Caco-2 (cell line): Measurements from ENCODE around the gene ADAMTSL1. TPM values are rescaled to one million over a fixed set of nuclear protein-coding genes. Genes with fewer than 3 reads are reported as not detected.

Experiments used
- BruUV-seq: library from RNA; stranded (reverse); fragments of 400-500 nt; replicated peaks from 2 replicates; lab custom pipeline; 2021; lab: Mats Ljungman, UMichigan
- CTCF ChIA-PET: fragments of 300-600 bp; sonication (Branson Sonifier 250); formaldehyde crosslinking; loops from one replicate; lab custom pipeline; 2022; ENCODE audit warnings: antibody characterized with exemption; lab: Charles Lee
- POLR2A ChIA-PET: fragments of 300-600 bp; sonication (Branson Sonifier 250); formaldehyde crosslinking; loops from one replicate; lab custom pipeline; 2022; ENCODE audit warnings: antibody characterized with exemption; lab: Charles Lee
- DNase-seq, 2 experiments: peaks; one replicate each; pipeline versions ENCODE4 v3.0.0 to v3.0.0-alpha.2; 2020 to 2022
- H3K27me3 ChIP-seq: replicated peaks from 2 replicates; pipeline ENCODE4 v1.6.0; 2011; ENCODE audit warnings: low read length; ENCODE audit not compliant: control insufficient read depth, insufficient read depth
- H3K36me3 ChIP-seq: 2 replicates; pipeline ENCODE4 v1.5.1; 2011; ENCODE audit warnings: low read length; ENCODE audit not compliant: control insufficient read depth, insufficient read depth
- H3K4me1 ChIP-seq: fragments of 250-450 bp; sonication (Bioruptor Pico); 2 replicates; pipeline ENCODE4 v1.5.1; 2020; ENCODE audit warnings: mild to moderate bottlenecking
- H3K4me3 ChIP-seq: 2 replicates; pipeline ENCODE4 v1.5.1; 2011; ENCODE audit warnings: low read depth, mild to moderate bottlenecking, control low read depth, low read length
- H3K9me3 ChIP-seq: fragments of 250-450 bp; sonication (Bioruptor Pico); 2 replicates; pipeline ENCODE4 v1.5.1; 2020; ENCODE audit warnings: mild to moderate bottlenecking, moderate library complexity
- H3K27ac Mint-ChIP-seq: one replicate; pipeline ENCODE4 v1.8.0; 2022; ENCODE audit warnings: mixed read lengths; ENCODE audit not compliant: unreplicated experiment
- H3K27me3 Mint-ChIP-seq: one replicate; pipeline ENCODE4 v1.8.0; 2022; ENCODE audit warnings: mixed read lengths; ENCODE audit not compliant: insufficient read depth, unreplicated experiment
- H3K36me3 Mint-ChIP-seq: one replicate; pipeline ENCODE4 v1.8.0; 2022; ENCODE audit warnings: mild to moderate bottlenecking, mixed read lengths; ENCODE audit not compliant: insufficient read depth, unreplicated experiment
- H3K4me1 Mint-ChIP-seq: one replicate; pipeline ENCODE4 v1.8.0; 2022; ENCODE audit warnings: low read depth, mixed read lengths; ENCODE audit not compliant: unreplicated experiment
- H3K4me3 Mint-ChIP-seq: one replicate; pipeline ENCODE4 v1.8.0; 2022; ENCODE audit warnings: mild to moderate bottlenecking, moderate library complexity, mixed read lengths; ENCODE audit not compliant: unreplicated experiment
- H3K9me3 Mint-ChIP-seq: one replicate; pipeline ENCODE4 v1.8.0; 2022; ENCODE audit warnings: mixed read lengths; ENCODE audit not compliant: unreplicated experiment
- intact Hi-C: fragments of 100-400 bp; cut with micrococcal nuclease; formaldehyde crosslinking; loops from one replicate; pipeline ENCODE4 v1.10.0; 2022; ENCODE audit not compliant: unreplicated experiment
- total RNA-seq: library from RNA; stranded (reverse); gene quantifications from 2 replicates; pipeline ENCODE4 v1.2.3, GENCODE V29; 2022
- TF ChIP-seq, protein P1 (sequence below), 2 experiments: fragments of 200-600 bp in 1 of 2; IDR thresholded peaks; 1 replicate in 1 of 2; 2 replicates in 1 of 2; pipeline versions ENCODE4 v1.5.1 to v1.8.0; 2011 to 2022; ENCODE audit warnings: antibody characterized with exemption in 1 of 2, control low read depth in 1 of 2, inconsistent platforms in 1 of 2, low read depth in 1 of 2, low read length in 1 of 2, mild to moderate bottlenecking in 1 of 2, moderate library complexity in 1 of 2; ENCODE audit not compliant: insufficient read depth in 1 of 2, severe bottlenecking in 1 of 2, unreplicated experiment in 1 of 2

ADAMTSL1 gene
- total RNA-seq, 1 experiment from 2014 or later: not detected

GRCh38 chr9:18566121-18566520 lies 92.2 kb downstream of the ADAMTSL1 start:
- TF ChIP-seq, protein P1, sequence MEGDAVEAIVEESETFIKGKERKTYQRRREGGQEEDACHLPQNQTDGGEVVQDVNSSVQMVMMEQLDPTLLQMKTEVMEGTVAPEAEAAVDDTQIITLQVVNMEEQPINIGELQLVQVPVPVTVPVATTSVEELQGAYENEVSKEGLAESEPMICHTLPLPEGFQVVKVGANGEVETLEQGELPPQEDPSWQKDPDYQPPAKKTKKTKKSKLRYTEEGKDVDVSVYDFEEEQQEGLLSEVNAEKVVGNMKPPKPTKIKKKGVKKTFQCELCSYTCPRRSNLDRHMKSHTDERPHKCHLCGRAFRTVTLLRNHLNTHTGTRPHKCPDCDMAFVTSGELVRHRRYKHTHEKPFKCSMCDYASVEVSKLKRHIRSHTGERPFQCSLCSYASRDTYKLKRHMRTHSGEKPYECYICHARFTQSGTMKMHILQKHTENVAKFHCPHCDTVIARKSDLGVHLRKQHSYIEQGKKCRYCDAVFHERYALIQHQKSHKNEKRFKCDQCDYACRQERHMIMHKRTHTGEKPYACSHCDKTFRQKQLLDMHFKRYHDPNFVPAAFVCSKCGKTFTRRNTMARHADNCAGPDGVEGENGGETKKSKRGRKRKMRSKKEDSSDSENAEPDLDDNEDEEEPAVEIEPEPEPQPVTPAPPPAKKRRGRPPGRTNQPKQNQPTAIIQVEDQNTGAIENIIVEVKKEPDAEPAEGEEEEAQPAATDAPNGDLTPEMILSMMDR (IDR thresholded peaks at IDR 0.05; ENCODE audit: insufficient read depth in 1 of 2, low read depth in 1 of 2, low read length in 1 of 2, severe bottlenecking in 1 of 2, unreplicated experiment in 1 of 2): no peak
- intact Hi-C loops: no loop called here
- H3K4me3 ChIP-seq: no peak overlapping the region
- H3K9me3 ChIP-seq: no peaks in the 10 kb centered on the region
- ChIA-PET CTCF (no interaction called here), POLR2A (no interaction called here)
- Mint-ChIP-seq H3K27me3 (peaks cover 6% of the 10 kb centered on the region), H3K4me1 (no peaks in the 10 kb centered on the region), H3K4me3 (no peak overlapping the region), H3K9me3 (peaks cover 2% of the 10 kb centered on the region), H3K27ac (no peak overlapping the region), H3K36me3 (no peaks in the 10 kb centered on the region)
- H3K27me3 ChIP-seq: no peaks in the 10 kb centered on the region
- DNase-seq: no peak
- no TSS peak for BruUV-seq
- no peaks in the 10 kb centered on the region for H3K36me3 ChIP-seq
- no peaks in the 10 kb centered on the region for H3K4me1 ChIP-seq

- H3K27me3 ChIP-seq: no peaks in the 10 kb centered on the region
- no peak for DNase-seq
- POLR2A ChIA-PET: no interaction called here
- no peaks in the 10 kb centered on the region for H3K4me1 ChIP-seq
- intact Hi-C loops: no loop called here
- Mint-ChIP-seq H3K4me1 (no peaks in the 10 kb centered on the region), H3K4me3 (no peak overlapping the region), H3K27me3 (no peaks in the 10 kb centered on the region), H3K36me3 (no peaks in the 10 kb centered on the region), H3K27ac (no peak overlapping the region), H3K9me3 (no peaks in the 10 kb centered on the region)
- TF ChIP-seq, protein P1 (IDR thresholded peaks at IDR 0.05; ENCODE audit: insufficient read depth in 1 of 2, low read depth in 1 of 2, low read length in 1 of 2, severe bottlenecking in 1 of 2, unreplicated experiment in 1 of 2): no peak
- no peak overlapping the region for H3K4me3 ChIP-seq
- CTCF ChIA-PET: no interaction called here
- H3K36me3 ChIP-seq: no peaks in the 10 kb centered on the region
- no TSS peak for BruUV-seq
- no peaks in the 10 kb centered on the region for H3K9me3 ChIP-seq
These were observed 95.0 kb downstream of the ADAMTSL1 start for GRCh38 chr9:18568973-18569372.

GRCh38 chr9:18569941-18570630 lies 96.1 kb downstream of the ADAMTSL1 start:
- H3K4me3 Mint-ChIP-seq: no peak overlapping the region
- no peaks in the 10 kb centered on the region for H3K4me1 ChIP-seq
- H3K9me3 Mint-ChIP-seq: no peaks in the 10 kb centered on the region
- H3K4me3 ChIP-seq: no peak overlapping the region
- H3K27me3 ChIP-seq: no peaks in the 10 kb centered on the region
- H3K36me3 Mint-ChIP-seq: no peaks in the 10 kb centered on the region
- BruUV-seq: no TSS peak
- H3K27me3 Mint-ChIP-seq: no peaks in the 10 kb centered on the region
- ChIA-PET POLR2A (no interaction called here), CTCF (no interaction called here)
- no peak overlapping the region for H3K27ac Mint-ChIP-seq
- TF ChIP-seq, protein P1 (IDR thresholded peaks at IDR 0.05; ENCODE audit: insufficient read depth in 1 of 2, low read depth in 1 of 2, low read length in 1 of 2, severe bottlenecking in 1 of 2, unreplicated experiment in 1 of 2): no peak
- no peak for DNase-seq
- no peaks in the 10 kb centered on the region for H3K9me3 ChIP-seq
- no peaks in the 10 kb centered on the region for H3K36me3 ChIP-seq
- H3K4me1 Mint-ChIP-seq: no peaks in the 10 kb centered on the region
- intact Hi-C loops: no loop called here
